Endothelial cell of umbilical vein (primary cell): ENCODE results near the gene RASGRF1.

Source experiments
- FOS ChIP-seq: IDR thresholded peaks from 2 replicates; pipeline ENCODE4 v1.6.1; 2011; ENCODE audit warnings: mild to moderate bottlenecking, low read length, moderate library complexity, borderline replicate concordance; ENCODE audit not compliant: insufficient read depth
- MYC ChIP-seq: IDR thresholded peaks from one replicate; pipeline ENCODE4 v1.6.1; 2011; ENCODE audit warnings: mild to moderate bottlenecking, low read depth, low read length
- POLR2A ChIP-seq: IDR thresholded peaks from 2 replicates; pipeline ENCODE4 v1.6.1; 2012; ENCODE audit warnings: low read depth, mild to moderate bottlenecking, control low read depth, low read length
- TF ChIP-seq, protein P1 (sequence below), 2 donors: IDR thresholded peaks; 1 replicate in 1 of 2; 2 replicates in 1 of 2; pipeline ENCODE4 v1.5.1; 2011; ENCODE audit warnings: low read length in 2 of 2, mild to moderate bottlenecking in 2 of 2, moderate library complexity in 2 of 2, control low read depth in 1 of 2, inconsistent platforms in 1 of 2, low read depth in 1 of 2; ENCODE audit not compliant: insufficient read depth in 1 of 2; ENCODE audit errors: extremely low read depth in 1 of 2

DNA sequence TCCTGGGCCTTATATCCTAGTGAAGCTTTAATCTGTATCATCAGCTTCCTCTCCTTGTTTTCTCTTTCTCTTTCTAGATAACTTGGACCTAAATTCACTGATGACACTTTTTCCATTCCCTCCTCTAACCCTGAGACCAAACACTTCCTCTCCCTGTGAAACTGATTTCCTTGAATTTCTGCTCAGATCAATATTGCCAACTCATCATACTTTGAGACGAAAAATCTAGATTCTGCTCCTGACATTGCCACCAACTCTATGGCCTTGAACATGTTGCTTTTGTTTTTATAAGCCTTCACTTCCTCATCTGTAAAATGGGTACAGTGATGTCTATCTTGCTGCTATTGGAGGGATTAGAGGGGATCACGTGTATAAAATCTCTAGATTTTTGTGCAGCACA lies 42.7 kb upstream of the RASGRF1 start:
- TF ChIP-seq, protein P1, sequence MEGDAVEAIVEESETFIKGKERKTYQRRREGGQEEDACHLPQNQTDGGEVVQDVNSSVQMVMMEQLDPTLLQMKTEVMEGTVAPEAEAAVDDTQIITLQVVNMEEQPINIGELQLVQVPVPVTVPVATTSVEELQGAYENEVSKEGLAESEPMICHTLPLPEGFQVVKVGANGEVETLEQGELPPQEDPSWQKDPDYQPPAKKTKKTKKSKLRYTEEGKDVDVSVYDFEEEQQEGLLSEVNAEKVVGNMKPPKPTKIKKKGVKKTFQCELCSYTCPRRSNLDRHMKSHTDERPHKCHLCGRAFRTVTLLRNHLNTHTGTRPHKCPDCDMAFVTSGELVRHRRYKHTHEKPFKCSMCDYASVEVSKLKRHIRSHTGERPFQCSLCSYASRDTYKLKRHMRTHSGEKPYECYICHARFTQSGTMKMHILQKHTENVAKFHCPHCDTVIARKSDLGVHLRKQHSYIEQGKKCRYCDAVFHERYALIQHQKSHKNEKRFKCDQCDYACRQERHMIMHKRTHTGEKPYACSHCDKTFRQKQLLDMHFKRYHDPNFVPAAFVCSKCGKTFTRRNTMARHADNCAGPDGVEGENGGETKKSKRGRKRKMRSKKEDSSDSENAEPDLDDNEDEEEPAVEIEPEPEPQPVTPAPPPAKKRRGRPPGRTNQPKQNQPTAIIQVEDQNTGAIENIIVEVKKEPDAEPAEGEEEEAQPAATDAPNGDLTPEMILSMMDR (IDR thresholded peaks at IDR 0.05; ENCODE audit: extremely low read depth in 1 of 2, insufficient read depth in 1 of 2, low read depth in 1 of 2, low read length in 2 of 2): no peak
- TF ChIP-seq POLR2A: no peak
- no peak for TF ChIP-seq MYC
- no peak for TF ChIP-seq FOS
